ENCODE measurements around the gene DOCK9. TPM values are rescaled to one million over a fixed set of nuclear protein-coding genes. Genes with fewer than 3 reads are reported as not detected.

DOCK9 gene
- total RNA-seq, 6 experiments from 2014 or later = 16.5 to 24.3 (median 18.1) TPM

DNA sequence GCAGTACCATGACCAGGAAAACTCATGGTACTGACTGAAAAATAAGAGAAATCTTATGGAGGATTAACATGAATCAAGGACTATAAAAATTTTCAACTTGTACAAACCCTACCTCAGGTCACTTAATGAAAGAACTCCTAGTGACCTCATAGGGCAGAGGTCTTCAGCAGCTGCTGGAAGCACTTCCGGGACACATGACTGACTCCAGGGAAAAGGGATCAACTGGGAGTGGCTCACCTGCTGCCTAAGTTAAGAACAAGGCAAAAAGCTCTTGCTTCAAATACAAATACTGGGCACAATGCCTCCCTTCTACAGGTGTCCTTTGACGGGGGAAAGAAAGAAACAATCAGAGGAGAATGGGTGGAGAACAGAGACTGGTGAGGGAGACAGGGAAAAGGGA, 18.6 kb downstream of the DOCK9 start:
- WGBS (ENCODE audit: insufficient coverage, low coverage, low lambda C conversion rate, missing lambda C conversion rate) = 48% methylated on average over 2 of the region's 2 CpGs
- ATAC-seq = peak; percentile 42 to 85 (median 57)

DNA sequence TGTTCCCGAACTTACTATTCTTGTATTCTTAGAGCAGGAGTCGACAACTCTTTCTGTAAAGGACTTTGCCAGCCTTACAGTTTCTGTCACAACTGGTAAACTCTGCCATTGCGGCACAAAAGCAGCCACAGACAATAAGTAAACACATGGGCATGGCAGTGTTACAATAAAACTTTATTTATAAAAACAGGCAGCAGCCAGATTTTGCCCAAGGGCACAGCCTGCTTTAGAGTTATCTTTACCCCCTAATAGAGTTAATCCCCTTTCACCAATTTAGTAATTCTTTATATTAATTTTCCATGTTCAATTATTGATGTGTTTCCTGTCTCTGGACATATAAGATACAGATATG, 19.4 kb downstream of the DOCK9 start:
- Histone ChIP-seq H3K27ac (no peak overlapping the region), H3K27me3 (no peaks in the 10 kb centered on the region), H3K9me3 (no peaks in the 10 kb centered on the region), H3K36me3 (no peaks in the 10 kb centered on the region), H3K4me3 (no peak overlapping the region), H3K4me1 (peaks cover 0 to 6% (median 0%) of the 10 kb centered on the region in 4 donors)
- DNase-seq = no peak
- TF ChIP-seq POLR2A (IDR thresholded peaks at IDR 0.05) = no peak
- TF ChIP-seq, protein P1, sequence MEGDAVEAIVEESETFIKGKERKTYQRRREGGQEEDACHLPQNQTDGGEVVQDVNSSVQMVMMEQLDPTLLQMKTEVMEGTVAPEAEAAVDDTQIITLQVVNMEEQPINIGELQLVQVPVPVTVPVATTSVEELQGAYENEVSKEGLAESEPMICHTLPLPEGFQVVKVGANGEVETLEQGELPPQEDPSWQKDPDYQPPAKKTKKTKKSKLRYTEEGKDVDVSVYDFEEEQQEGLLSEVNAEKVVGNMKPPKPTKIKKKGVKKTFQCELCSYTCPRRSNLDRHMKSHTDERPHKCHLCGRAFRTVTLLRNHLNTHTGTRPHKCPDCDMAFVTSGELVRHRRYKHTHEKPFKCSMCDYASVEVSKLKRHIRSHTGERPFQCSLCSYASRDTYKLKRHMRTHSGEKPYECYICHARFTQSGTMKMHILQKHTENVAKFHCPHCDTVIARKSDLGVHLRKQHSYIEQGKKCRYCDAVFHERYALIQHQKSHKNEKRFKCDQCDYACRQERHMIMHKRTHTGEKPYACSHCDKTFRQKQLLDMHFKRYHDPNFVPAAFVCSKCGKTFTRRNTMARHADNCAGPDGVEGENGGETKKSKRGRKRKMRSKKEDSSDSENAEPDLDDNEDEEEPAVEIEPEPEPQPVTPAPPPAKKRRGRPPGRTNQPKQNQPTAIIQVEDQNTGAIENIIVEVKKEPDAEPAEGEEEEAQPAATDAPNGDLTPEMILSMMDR (IDR thresholded peaks at IDR 0.05) = no peak
- intact Hi-C loops (cut with DNase I) = no loop called here
- 100% methylated on average over 2 of the region's 3 CpGs for WGBS (ENCODE audit: insufficient coverage, low coverage, low lambda C conversion rate, missing lambda C conversion rate)
- ATAC-seq = no peak

More for the DNA sequence above, 18.6 kb downstream of the DOCK9 start:
- intact Hi-C loops (cut with DNase I) = no loop called here
- no peaks in the 10 kb centered on the region for H3K9me3 ChIP-seq
- TF ChIP-seq, protein P1 (IDR thresholded peaks at IDR 0.05) = no peak
- TF ChIP-seq POLR2A (IDR thresholded peaks at IDR 0.05) = no peak
- H3K27me3 ChIP-seq = no peaks in the 10 kb centered on the region
- no peak overlapping the region for H3K4me3 ChIP-seq
- DNase-seq = no peak
- no peak overlapping the region for H3K27ac ChIP-seq
- H3K36me3 ChIP-seq = no peaks in the 10 kb centered on the region
- H3K4me1 ChIP-seq = peaks cover 0 to 6% (median 0%) of the 10 kb centered on the region in 4 donors

DNA sequence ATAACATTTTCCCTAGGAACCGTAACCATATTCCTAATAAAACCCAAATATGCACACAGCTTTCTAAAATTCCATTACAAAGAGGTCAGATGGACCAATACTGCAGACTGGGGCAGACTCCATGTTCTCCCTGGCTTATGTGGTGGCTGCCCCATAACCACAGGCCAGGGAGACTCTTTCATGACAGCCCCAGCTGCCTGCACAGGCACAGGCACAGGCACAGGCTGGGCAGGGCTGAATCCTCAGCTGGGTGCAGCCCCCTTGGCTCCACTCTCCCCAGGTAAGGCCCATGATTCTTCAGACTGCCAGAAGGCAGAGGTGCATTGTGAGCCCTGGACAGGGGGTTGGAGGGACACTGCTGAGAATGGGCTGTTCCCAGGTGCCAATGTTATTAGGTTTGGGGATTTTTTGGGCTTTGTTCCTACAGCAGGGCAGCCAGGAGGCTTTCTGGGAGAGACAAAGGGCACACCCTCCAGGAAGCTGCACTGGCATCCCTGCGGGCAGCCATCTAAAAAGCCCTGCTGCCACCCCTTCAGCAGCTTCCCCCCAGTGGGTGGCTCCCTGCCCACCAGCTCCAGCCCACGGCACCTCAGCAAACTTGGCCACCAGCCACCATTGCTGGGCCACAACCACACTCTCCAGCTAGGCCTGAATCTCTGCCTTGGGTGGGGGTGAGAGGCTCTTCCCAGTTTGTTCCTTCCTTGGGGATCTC, 20.0 kb downstream of the DOCK9 start:
- intact Hi-C loops (cut with DNase I) = no loop called here
- DNase-seq = no peak
- H3K9me3 ChIP-seq = no peaks in the 10 kb centered on the region
- no peaks in the 10 kb centered on the region for H3K27me3 ChIP-seq
- peak in 1 of 4 donors; percentile 29 for ATAC-seq
- H3K4me3 ChIP-seq = no peak overlapping the region
- H3K36me3 ChIP-seq = no peaks in the 10 kb centered on the region
- peaks cover 0 to 6% (median 0%) of the 10 kb centered on the region in 4 donors for H3K4me1 ChIP-seq
- TF ChIP-seq, protein P1 (IDR thresholded peaks at IDR 0.05) = no peak
- no peak for TF ChIP-seq POLR2A (IDR thresholded peaks at IDR 0.05)
- no peak overlapping the region for H3K27ac ChIP-seq
- WGBS (ENCODE audit: insufficient coverage, low coverage, low lambda C conversion rate, missing lambda C conversion rate) = 100% methylated on average over 1 of the region's 3 CpGs

DNA sequence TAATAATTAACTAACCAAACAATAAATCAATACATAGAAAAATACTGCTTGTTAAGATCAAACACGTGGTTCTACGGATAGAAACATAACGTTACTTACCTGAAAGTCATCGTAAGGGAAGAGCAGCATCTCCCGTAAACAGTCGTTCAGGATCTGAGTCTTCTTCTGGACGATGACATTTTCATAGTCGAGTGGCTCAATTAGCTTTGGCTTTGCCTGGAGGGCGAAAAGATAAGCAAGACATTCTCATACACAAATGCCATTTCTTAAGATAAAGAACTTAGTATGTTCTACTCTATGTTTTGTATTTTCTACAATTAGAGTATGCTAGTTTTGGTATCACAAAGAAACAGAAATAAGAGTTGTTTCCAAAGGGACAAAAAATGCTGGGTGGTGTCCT, 22.5 kb downstream of the DOCK9 start:
- ATAC-seq (no peak), DNase-seq (no peak)
- Histone ChIP-seq H3K9me3 (no peaks in the 10 kb centered on the region), H3K27me3 (no peaks in the 10 kb centered on the region), H3K36me3 (no peaks in the 10 kb centered on the region), H3K4me3 (no peak overlapping the region), H3K4me1 (peaks cover 0 to 6% (median 0%) of the 10 kb centered on the region in 4 donors), H3K27ac (no peak overlapping the region)
- intact Hi-C loops (cut with DNase I) = no loop called here
- 95% methylated on average over 9 of the region's 9 CpGs for WGBS (ENCODE audit: insufficient coverage, low coverage, low lambda C conversion rate, missing lambda C conversion rate)
- TF ChIP-seq, protein P1 (IDR thresholded peaks at IDR 0.05) = no peak
- no peak for TF ChIP-seq POLR2A (IDR thresholded peaks at IDR 0.05)

Data from right lobe of liver (tissue), 6 donors.